ENCODE results near the gene CELA2B. TPM values are rescaled to one million over a fixed set of nuclear protein-coding genes. Genes with fewer than 3 reads are reported as not detected.
"Not testable (repeated sequence)": the region's sequence is repeated elsewhere in the genome, so short reads cannot be mapped to it uniquely, and the experiment has no call there.

Gene CELA2B
- total RNA-seq, 2 experiments from 2014 or later: not detected

- H3K4me1 Mint-ChIP-seq (ENCODE audit: low read depth): no peaks in the 10 kb centered on the region
- ATAC-seq (no peak), DNase-seq (no peak)
- no peaks in the 10 kb centered on the region for H3K36me3 Mint-ChIP-seq (ENCODE audit: low read depth)
- H3K27ac Mint-ChIP-seq: no peak overlapping the region
- no peak for TF ChIP-seq CTCF (IDR thresholded peaks at IDR 0.05)
- H3K4me3 Mint-ChIP-seq: no peak overlapping the region
- ChIA-PET POLR2A (no interaction called here), CTCF (no interaction called here)
- H3K27me3 Mint-ChIP-seq: peaks cover 2% of the 10 kb centered on the region
- no peaks in the 10 kb centered on the region for H3K9me3 Mint-ChIP-seq
- intact Hi-C loops (cut with micrococcal nuclease): no loop called here
Measured at GRCh38 chr1:15469361-15469760, 6.5 kb upstream of the CELA2B start.

- ATAC-seq; DNase-seq; H3K27me3 Mint-ChIP-seq; H3K36me3 Mint-ChIP-seq (ENCODE audit: low read depth); H3K4me1 Mint-ChIP-seq (ENCODE audit: low read depth); H3K9me3 Mint-ChIP-seq; H3K4me3 Mint-ChIP-seq; H3K27ac Mint-ChIP-seq; CTCF ChIA-PET; POLR2A ChIA-PET; intact Hi-C loops (cut with micrococcal nuclease): not testable (repeated sequence)
Measured at GRCh38 chr1:15469821-15470448, 6.0 kb upstream of the CELA2B start.

- H3K4me1 Mint-ChIP-seq (ENCODE audit: low read depth); POLR2A ChIA-PET; H3K36me3 Mint-ChIP-seq (ENCODE audit: low read depth); ATAC-seq; intact Hi-C loops (cut with micrococcal nuclease); H3K27ac Mint-ChIP-seq; CTCF ChIA-PET; H3K27me3 Mint-ChIP-seq; H3K4me3 Mint-ChIP-seq; H3K9me3 Mint-ChIP-seq; DNase-seq: not testable (repeated sequence)
Measured at GRCh38 chr1:15471067-15471466, 4.8 kb upstream of the CELA2B start.

- H3K27ac Mint-ChIP-seq; CTCF ChIA-PET; H3K4me3 Mint-ChIP-seq; H3K36me3 Mint-ChIP-seq (ENCODE audit: low read depth); H3K9me3 Mint-ChIP-seq; H3K27me3 Mint-ChIP-seq; POLR2A ChIA-PET; intact Hi-C loops (cut with micrococcal nuclease); H3K4me1 Mint-ChIP-seq (ENCODE audit: low read depth); DNase-seq; ATAC-seq: not testable (repeated sequence)
Measured at GRCh38 chr1:15471723-15472122, 4.2 kb upstream of the CELA2B start.

GRCh38 chr1:15472587-15472986 is 3.3 kb upstream of the CELA2B start:
- Mint-ChIP-seq H3K4me1 (ENCODE audit: low read depth) (no peaks in the 10 kb centered on the region), H3K27ac (no peak overlapping the region), H3K27me3 (no peaks in the 10 kb centered on the region), H3K36me3 (ENCODE audit: low read depth) (no peaks in the 10 kb centered on the region), H3K9me3 (no peaks in the 10 kb centered on the region), H3K4me3 (no peak overlapping the region)
- intact Hi-C loops (cut with micrococcal nuclease): no loop called here
- CTCF ChIA-PET: no interaction called here
- POLR2A ChIA-PET: no interaction called here
- TF ChIP-seq CTCF (IDR thresholded peaks at IDR 0.05): no peak
- DNase-seq: no peak
- no peak for ATAC-seq

GRCh38 chr1:15476927-15477326 is 1.0 kb downstream of the CELA2B start:
- Mint-ChIP-seq H3K4me1 (ENCODE audit: low read depth) (no peaks in the 10 kb centered on the region), H3K27ac (no peak overlapping the region), H3K4me3 (no peak overlapping the region), H3K9me3 (no peaks in the 10 kb centered on the region), H3K27me3 (no peaks in the 10 kb centered on the region), H3K36me3 (ENCODE audit: low read depth) (no peaks in the 10 kb centered on the region)
- ChIA-PET CTCF (no interaction called here), POLR2A (no interaction called here)
- intact Hi-C loops (cut with micrococcal nuclease): no loop called here
- ATAC-seq: no peak
- DNase-seq: no peak
- TF ChIP-seq CTCF (IDR thresholded peaks at IDR 0.05): no peak
